A204.1 (cell line): ENCODE data around the gene FAM170B.

ENCODE experiments used
- FAIRE-seq: peaks from 2 replicates; lab custom pipeline; 2012; peaks lifted over from hg19 to GRCh38; lab: Jason Lieb, UNC

The FAM170B gene

GRCh38 chr10:49103761-49104160, 30.1 kb downstream of the FAM170B start:
- FAIRE-seq: no peak

GRCh38 chr10:49099046-49099445, 34.8 kb downstream of the FAM170B start:
- FAIRE-seq: no peak

GRCh38 chr10:49096890-49097445, 36.9 kb downstream of the FAM170B start:
- no peak for FAIRE-seq

GRCh38 chr10:49094646-49095045, 39.2 kb downstream of the FAM170B start:
- FAIRE-seq: no peak

GRCh38 chr10:49093922-49094321, 39.9 kb downstream of the FAM170B start:
- no peak for FAIRE-seq

- no peak for FAIRE-seq
Measured at GRCh38 chr10:49092477-49092876, 41.3 kb downstream of the FAM170B start.

GRCh38 chr10:49091450-49092210, 42.2 kb downstream of the FAM170B start:
- no peak for FAIRE-seq

GRCh38 chr10:49090696-49091380, 43.0 kb downstream of the FAM170B start:
- FAIRE-seq: no peak

- no peak for FAIRE-seq
Measured at GRCh38 chr10:49090189-49090575, 43.6 kb downstream of the FAM170B start.

GRCh38 chr10:49089557-49090188, 44.1 kb downstream of the FAM170B start:
- no peak for FAIRE-seq

- no peak for FAIRE-seq
Measured at GRCh38 chr10:49089152-49089551, 44.7 kb downstream of the FAM170B start.

- FAIRE-seq: no peak
Measured at GRCh38 chr10:49086889-49087288, 46.9 kb downstream of the FAM170B start.

- no peak for FAIRE-seq
Measured at GRCh38 chr10:49083261-49083660, 50.6 kb downstream of the FAM170B start.

GRCh38 chr10:49082766-49083165, 51.1 kb downstream of the FAM170B start:
- FAIRE-seq: no peak

GRCh38 chr10:49081547-49082275, 52.1 kb downstream of the FAM170B start:
- no peak for FAIRE-seq
